K562 (cell line): ENCODE results near the gene NSDHL.

Source experiments
- ELK1 ChIP-seq: sonication (generic); formaldehyde crosslinking; IDR thresholded peaks from 2 replicates; pipeline ENCODE4 v1.8.1; 2022; ENCODE audit warnings: missing genetic modification reagents
- MYNN ChIP-seq, 2 experiments: sonication (generic); formaldehyde crosslinking in 1 of 2; IDR thresholded peaks; 2 replicates each; pipeline versions ENCODE4 v1.5.0 to v1.6.1; 2016 to 2020; ENCODE audit warnings: antibody characterized with exemption in 1 of 2, missing genetic modification reagents in 1 of 2
- PML ChIP-seq: IDR thresholded peaks from 2 replicates; pipeline ENCODE4 v1.6.1; 2012; ENCODE audit warnings: low read length, inconsistent platforms
- POLR2A ChIP-seq: fragments of 450-650 bp; conservative IDR thresholded peaks from 2 replicates; pipeline ENCODE4 v1.6.1; 2016
- PRPF4 ChIP-seq: fragments of 200-400 bp; formaldehyde crosslinking; IDR thresholded peaks from one replicate; pipeline ENCODE4 v1.6.1; 2017; ENCODE audit warnings: low read length, low read depth, mild to moderate bottlenecking; ENCODE audit not compliant: insufficient read depth, poor library complexity, severe bottlenecking
- RBM25 ChIP-seq: fragments of 200-400 bp; formaldehyde crosslinking; IDR thresholded peaks from 2 replicates; pipeline ENCODE4 v1.6.1; 2018; ENCODE audit warnings: low read length, low read depth, moderate library complexity; ENCODE audit not compliant: severe bottlenecking
- ZNF512 ChIP-seq: IDR thresholded peaks from 2 replicates; pipeline ENCODE4 v1.6.1; 2016; ENCODE audit warnings: missing genetic modification characterization, missing compliant biosample characterization

DNA sequence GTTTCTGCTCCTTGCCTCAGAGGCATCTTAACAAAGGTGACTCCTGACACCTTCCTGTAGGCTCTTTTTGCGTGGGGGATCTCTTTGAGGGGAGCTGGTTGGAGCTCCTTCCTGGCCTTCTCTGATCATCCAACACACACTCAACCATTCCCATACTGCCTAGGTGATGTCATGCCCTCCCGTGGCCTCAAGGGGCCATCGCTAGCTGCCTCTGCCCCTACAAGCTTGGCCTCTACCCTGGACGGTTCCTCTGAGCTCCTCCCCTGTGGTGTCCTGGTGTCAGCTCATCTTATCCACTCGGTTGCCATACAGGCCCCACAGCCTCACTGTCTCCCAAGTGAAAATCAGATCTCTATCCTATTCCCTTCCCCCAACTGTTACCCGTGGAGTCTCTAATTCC is 53.3 kb downstream of the NSDHL start:
- no peak for TF ChIP-seq ZNF512 (tag)
- TF ChIP-seq ELK1 (CRISPR knock-in tag): no peak
- no peak for TF ChIP-seq PML
- TF ChIP-seq PRPF4: no peak
- no peak for TF ChIP-seq RBM25
- no peak for TF ChIP-seq MYNN (IDR thresholded peaks at IDR 0.05)
- TF ChIP-seq MYNN (CRISPR knock-in tag; IDR thresholded peaks at IDR 0.05): no peak
- TF ChIP-seq POLR2A: no peak
